CD4-positive, alpha-beta T cell treated with Interleukin-2 at 100 ng/mL for 4 hours (primary cell): ENCODE results near the gene ZFYVE21.

Experiments used
- DNase-seq: peaks from one replicate; pipeline ENCODE4 v3.0.0-alpha.2; 2020; ENCODE audit warnings: low spot score

The ZFYVE21 gene

GRCh38 chr14:103737432-103738045, 21.9 kb downstream of the ZFYVE21 start:
- DNase-seq: no peak

GRCh38 chr14:103738166-103738565, 22.6 kb downstream of the ZFYVE21 start:
- DNase-seq: no peak

GRCh38 chr14:103738701-103739451, 23.3 kb downstream of the ZFYVE21 start:
- DNase-seq: no peak

GRCh38 chr14:103739466-103739792, 23.8 kb downstream of the ZFYVE21 start:
- no peak for DNase-seq

- DNase-seq: no peak
Measured at GRCh38 chr14:103739793-103740501, 24.3 kb downstream of the ZFYVE21 start.

- DNase-seq: no peak
Measured at GRCh38 chr14:103740991-103741689, 25.5 kb downstream of the ZFYVE21 start.

DNA sequence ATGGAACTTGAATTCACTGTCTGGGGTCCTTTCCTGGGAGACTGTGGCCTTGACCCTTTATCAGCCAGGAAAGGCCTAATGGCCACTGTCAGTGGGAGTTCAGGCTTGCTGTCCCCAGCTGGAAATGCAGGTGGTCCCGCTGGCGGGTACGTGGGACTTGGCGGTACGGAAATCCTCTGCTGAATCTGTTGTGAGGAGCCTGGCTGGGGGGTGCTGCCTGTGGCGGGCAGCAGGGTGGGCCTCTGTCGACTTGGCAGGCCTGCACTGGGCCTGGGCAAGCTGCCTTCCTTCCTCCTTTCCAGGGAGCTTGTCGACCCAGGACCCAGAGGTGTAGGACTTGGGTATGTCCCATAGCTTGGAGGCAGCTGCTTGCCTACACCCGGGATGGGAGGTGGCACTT, 26.3 kb downstream of the ZFYVE21 start:
- no peak for DNase-seq

DNA sequence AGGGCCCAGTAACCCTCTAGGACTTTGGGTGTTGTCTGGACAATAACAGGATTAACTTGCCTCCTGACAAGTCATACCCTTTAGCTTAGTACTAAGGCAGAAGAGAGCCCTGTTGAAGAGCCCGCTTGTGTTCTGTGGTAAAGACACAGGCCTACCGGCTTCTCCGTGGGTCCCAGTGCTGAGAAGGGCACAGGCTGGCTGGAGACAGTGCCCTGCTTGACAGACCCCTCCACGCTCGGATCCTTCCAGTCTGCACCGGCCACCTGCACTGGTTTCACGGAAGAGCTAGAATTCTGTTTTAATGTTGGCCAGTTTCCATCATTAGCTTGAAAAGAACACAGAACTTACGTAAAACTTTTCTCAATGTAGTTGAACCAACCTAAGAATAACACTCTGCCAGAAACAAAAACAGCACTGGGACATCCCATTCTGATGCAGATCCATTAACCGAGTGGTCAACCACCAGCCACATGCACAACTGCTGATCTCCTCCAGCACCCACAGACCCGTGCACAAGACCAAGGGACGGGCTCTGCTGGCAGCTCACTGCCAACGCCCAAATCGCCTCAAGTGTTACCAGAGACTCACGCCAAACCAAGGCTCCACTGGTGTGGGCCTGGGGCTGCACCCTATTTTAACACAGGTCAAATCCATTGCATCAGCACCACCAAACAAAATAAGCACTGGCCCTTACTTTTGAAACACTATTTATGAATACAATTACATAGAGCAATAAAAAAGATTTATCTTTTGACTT, 27.1 kb downstream of the ZFYVE21 start:
- DNase-seq: no peak

- no peak for DNase-seq
Measured at GRCh38 chr14:103743691-103744090, 28.1 kb downstream of the ZFYVE21 start.

DNA sequence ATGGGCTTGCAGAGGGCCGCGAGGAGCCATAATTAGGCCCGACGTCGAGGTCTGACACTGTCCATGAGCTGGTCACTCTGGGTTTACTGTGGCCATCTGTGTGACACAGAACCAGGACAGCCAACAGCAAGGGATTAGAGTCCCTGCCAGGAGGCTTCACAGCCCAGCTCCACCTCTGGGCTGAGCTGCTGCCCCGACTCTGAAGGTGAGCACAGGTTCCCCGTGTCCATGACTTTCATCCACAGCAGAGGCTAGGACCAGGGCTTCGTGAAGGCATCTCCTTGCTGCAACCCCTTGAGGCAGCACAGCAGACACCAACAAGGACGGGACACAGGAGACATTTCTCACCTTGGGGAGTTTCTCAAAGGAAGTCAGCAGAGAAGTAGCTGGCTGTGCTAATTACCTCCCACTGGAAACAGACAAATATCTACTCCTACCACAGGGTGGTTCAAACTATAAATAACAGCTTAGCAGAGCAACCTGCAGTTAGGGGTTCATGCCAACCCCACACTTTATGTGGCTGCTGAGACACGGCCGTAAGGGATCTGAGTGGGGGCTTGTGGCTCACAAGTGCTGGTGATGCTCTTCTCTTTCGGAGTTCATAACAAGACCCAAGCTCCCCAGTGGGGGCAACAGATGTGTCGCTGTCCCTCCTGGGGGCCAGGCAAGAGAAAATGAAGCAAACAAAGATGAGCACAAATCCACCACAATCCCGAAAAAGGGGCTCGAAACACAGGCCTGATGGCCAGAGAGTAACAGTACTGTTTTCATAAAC, 29.2 kb downstream of the ZFYVE21 start:
- DNase-seq: no peak

DNA sequence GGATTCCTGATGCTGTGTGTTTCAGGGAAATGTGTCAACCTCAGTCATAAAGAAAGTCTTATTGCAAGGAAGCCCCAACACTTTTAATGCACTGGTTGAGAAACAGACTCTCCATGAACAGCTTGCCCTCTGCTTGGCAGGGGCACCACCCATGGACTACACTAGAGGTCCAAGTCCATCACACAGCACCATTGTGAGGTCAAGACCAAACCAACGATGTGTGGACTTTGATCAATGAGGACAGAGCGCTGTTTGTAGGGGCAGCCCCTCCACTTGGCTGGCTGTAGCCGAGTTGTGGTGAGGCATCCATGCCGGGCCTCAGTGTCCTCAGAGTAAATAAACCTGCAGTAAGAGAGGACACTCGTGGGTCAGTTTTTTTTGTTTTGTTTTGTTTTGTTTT, 29.8 kb downstream of the ZFYVE21 start:
- DNase-seq: no peak

DNA sequence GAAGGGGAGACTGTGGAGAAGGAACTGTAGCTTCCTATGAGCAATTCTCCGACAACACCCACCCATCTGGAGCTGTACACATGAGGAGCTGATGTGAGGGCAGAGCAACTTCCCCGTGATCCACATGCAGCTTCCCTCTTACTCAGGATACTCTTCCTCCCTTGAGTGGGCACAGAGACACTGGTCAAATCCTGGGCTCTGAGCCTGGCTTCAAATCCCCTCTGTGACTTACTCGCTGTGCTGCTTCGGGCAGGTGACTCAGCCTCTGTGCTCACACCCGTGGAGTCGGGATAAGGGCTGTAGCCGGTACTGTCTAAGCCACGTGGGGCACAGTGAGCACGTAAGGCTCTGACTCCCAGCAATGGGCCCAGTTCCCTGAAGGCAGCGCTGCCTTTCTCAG, 31.1 kb downstream of the ZFYVE21 start:
- no peak for DNase-seq

DNA sequence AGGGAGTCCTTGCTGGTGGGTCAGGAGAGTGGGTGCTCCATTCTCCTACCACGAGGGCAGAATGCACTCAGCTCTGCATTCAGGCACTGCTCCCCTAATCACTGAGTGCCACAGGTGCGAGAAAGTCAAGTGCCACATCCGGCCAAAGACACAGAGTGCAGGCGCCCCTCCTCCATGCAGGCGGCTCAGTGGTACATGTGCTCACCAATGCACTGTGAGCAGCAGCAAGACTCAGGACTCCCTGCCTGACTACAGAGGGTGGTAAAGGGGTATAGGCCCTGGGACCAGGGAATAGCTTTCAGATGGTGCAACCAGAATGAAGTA, 32.9 kb downstream of the ZFYVE21 start:
- peak; percentile 48 for DNase-seq

- DNase-seq: no peak
Measured at GRCh38 chr14:103749452-103749851, 33.8 kb downstream of the ZFYVE21 start.

DNA sequence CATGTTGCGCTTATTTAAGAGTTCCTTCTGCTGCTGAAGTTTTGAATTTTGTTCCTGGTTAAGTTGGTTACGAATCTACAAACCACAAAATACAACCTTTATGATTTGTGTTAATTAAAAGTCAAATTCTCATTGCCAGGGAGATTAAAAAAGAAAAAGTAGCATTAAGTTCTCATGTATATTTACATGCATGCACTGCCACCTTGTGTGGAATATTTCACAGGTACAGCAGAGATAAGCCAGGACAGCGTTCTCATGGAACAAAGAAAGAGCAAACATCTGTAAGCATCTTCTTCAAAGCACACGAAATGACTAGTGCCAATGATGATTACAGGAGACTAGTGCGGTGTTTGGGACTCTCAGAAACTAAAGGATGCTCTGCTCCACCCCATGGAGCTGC, 34.2 kb downstream of the ZFYVE21 start:
- no peak for DNase-seq

GRCh38 chr14:103753774-103754173, 38.2 kb downstream of the ZFYVE21 start:
- DNase-seq: no peak

DNA sequence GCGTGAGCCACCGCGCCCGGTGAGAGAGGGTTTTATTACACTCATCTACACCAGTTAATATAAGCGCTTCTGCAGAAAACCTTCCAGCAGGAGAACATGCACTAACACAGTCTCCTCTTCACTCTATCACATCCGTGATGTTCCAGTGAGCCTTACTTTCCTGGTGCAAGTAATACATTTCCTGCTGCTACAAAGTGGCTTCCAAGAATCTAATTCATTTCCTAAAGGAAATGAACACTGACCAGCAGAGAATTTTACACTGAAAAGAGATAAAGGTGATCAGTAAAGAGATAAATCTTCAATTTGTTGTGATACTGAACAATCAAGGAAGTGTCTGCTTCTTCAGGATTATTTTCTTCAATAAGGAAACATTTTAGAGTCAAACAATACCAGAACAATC, 39.5 kb downstream of the ZFYVE21 start:
- DNase-seq: no peak

GRCh38 chr14:103758059-103758776, 42.6 kb downstream of the ZFYVE21 start:
- no peak for DNase-seq

DNA sequence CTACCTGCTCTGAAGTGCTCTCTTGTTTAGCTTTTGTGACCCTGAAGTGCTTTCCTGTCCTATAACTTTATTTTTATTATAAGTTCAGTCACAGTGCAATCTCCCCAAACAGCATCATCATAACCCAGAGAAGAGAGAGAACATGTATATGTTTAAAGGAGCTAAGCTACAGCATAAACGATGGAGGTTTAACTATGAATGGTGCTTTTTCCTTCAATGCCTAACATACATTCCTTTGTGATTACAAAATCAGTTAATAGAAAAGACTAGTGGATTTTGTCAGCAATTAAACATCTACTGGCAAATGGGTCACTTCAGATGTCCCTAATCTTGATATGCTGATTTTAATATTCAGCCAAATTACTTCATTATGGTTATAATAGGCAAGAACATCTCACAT, 46.4 kb downstream of the ZFYVE21 start:
- no peak for DNase-seq

- DNase-seq: no peak
Measured at GRCh38 chr14:103762541-103762940, 46.9 kb downstream of the ZFYVE21 start.
